GM12878 (cell line): ENCODE data around the gene STARD13. TPM values are rescaled to one million over a fixed set of nuclear protein-coding genes. Genes with fewer than 3 reads are reported as not detected.

Source experiments
- PRDM15 ChIP-seq: fragments of 450-650 bp; formaldehyde crosslinking; IDR thresholded peaks from 2 replicates; pipeline ENCODE4 v1.4.0; 2020; ENCODE audit warnings: mild to moderate bottlenecking, moderate library complexity
- YY1 ChIP-seq: IDR thresholded peaks from 2 replicates; pipeline ENCODE4 v1.6.1; 2011; ENCODE audit warnings: low read depth, mild to moderate bottlenecking, low read length
- polyA plus RNA-seq, 11 experiments: library from polyadenylated mRNA; depleted of rRNA in 4 of 11; unstranded in 6 of 11; stranded (reverse) in 5 of 11; fragments of >200 nt; fragmentation: Nextera tagmentation in 4 of 11; fragmentation: Illumina TruSeq in 1 of 11; extraction: Ambion mirVana in 4 of 11; extraction: Trizol in 1 of 11; gene quantifications; 1 replicate in 1 of 11; 2 replicates in 10 of 11; pipeline versions ENCODE4 v1.2.1 to v1.2.3, GENCODE V29; 2011 to 2016; ENCODE audit warnings: inconsistent platforms in 2 of 11, missing spikeins in 2 of 11, low read depth in 1 of 11
- total RNA-seq, 4 experiments: library from RNA; depleted of rRNA in 3 of 4; stranded (reverse); fragments of >200 nt in 3 of 4; fragmentation: Illumina TruSeq in 1 of 4; extraction: Trizol in 1 of 4; gene quantifications; 2 replicates each; pipeline versions ENCODE4 v1.2.1 to v1.2.3, GENCODE V29; 2013 to 2021
- TF ChIP-seq, protein P1 (sequence below): fragments of 450-650 bp; IDR thresholded peaks from 2 replicates; pipeline ENCODE4 v1.6.1; 2016; ENCODE audit warnings: mild to moderate bottlenecking

The STARD13 gene
- total and polyA plus RNA-seq, 10 of the 15 experiments (the other 5 are each of a cell fraction or from before 2014, with no cell fraction given): 4.0 to 41.6 (median 10.1) TPM

GRCh38 chr13:33193428-33193974 lies 92.1 kb downstream of the STARD13 start (continued):
- TF ChIP-seq PRDM15 (CRISPR knock-in tag): peak; percentile 86
- TF ChIP-seq, protein P1, sequence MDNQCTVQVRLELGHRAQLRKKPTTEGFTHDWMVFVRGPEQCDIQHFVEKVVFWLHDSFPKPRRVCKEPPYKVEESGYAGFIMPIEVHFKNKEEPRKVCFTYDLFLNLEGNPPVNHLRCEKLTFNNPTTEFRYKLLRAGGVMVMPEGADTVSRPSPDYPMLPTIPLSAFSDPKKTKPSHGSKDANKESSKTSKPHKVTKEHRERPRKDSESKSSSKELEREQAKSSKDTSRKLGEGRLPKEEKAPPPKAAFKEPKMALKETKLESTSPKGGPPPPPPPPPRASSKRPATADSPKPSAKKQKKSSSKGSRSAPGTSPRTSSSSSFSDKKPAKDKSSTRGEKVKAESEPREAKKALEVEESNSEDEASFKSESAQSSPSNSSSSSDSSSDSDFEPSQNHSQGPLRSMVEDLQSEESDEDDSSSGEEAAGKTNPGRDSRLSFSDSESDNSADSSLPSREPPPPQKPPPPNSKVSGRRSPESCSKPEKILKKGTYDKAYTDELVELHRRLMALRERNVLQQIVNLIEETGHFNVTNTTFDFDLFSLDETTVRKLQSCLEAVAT: peak; percentile 73; the same call in 1 of the 2 replicates
- 0 out of 2 replicates have a peak, but pooled peaks have one; percentile 24 for TF ChIP-seq YY1
- TF ChIP-seq, all 136 proteins: peak for 7
